Measurements from ENCODE around the gene SUMO2.

The SUMO2 gene

GRCh38 chr17:75135946-75136345 is 46.8 kb downstream of the SUMO2 start:
- no peak for TF ChIP-seq FOXM1 (IDR thresholded peaks at IDR 0.05; ENCODE audit: borderline replicate concordance, low read depth)

GRCh38 chr17:75135452-75135851 is 47.3 kb downstream of the SUMO2 start:
- TF ChIP-seq ZBTB7A (IDR thresholded peaks at IDR 0.05; ENCODE audit: low read depth) (no peak), TCF12 (IDR thresholded peaks at IDR 0.05; ENCODE audit: low read depth) (no peak), TEAD4 (IDR thresholded peaks at IDR 0.05) (no peak), EGR1 (IDR thresholded peaks at IDR 0.05) (no peak)
- TF ChIP-seq, protein P1, sequence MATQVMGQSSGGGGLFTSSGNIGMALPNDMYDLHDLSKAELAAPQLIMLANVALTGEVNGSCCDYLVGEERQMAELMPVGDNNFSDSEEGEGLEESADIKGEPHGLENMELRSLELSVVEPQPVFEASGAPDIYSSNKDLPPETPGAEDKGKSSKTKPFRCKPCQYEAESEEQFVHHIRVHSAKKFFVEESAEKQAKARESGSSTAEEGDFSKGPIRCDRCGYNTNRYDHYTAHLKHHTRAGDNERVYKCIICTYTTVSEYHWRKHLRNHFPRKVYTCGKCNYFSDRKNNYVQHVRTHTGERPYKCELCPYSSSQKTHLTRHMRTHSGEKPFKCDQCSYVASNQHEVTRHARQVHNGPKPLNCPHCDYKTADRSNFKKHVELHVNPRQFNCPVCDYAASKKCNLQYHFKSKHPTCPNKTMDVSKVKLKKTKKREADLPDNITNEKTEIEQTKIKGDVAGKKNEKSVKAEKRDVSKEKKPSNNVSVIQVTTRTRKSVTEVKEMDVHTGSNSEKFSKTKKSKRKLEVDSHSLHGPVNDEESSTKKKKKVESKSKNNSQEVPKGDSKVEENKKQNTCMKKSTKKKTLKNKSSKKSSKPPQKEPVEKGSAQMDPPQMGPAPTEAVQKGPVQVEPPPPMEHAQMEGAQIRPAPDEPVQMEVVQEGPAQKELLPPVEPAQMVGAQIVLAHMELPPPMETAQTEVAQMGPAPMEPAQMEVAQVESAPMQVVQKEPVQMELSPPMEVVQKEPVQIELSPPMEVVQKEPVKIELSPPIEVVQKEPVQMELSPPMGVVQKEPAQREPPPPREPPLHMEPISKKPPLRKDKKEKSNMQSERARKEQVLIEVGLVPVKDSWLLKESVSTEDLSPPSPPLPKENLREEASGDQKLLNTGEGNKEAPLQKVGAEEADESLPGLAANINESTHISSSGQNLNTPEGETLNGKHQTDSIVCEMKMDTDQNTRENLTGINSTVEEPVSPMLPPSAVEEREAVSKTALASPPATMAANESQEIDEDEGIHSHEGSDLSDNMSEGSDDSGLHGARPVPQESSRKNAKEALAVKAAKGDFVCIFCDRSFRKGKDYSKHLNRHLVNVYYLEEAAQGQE (IDR thresholded peaks at IDR 0.05; ENCODE audit: low read depth) = no peak

GRCh38 chr17:75133001-75133400 is 49.8 kb downstream of the SUMO2 start:
- TF ChIP-seq TCF12 (IDR thresholded peaks at IDR 0.05; ENCODE audit: low read depth) (no peak), CREB1 (IDR thresholded peaks at IDR 0.05; ENCODE audit: low read depth) (no peak), MAX (IDR thresholded peaks at IDR 0.05) (no peak), CEBPB (IDR thresholded peaks at IDR 0.05) (no peak), TAF1 (IDR thresholded peaks at IDR 0.05; ENCODE audit: low read depth) (no peak), FOXM1 (IDR thresholded peaks at IDR 0.05; ENCODE audit: borderline replicate concordance, low read depth) (no peak)
- TF ChIP-seq, protein P1 (IDR thresholded peaks at IDR 0.05; ENCODE audit: low read depth) = no peak

DNA sequence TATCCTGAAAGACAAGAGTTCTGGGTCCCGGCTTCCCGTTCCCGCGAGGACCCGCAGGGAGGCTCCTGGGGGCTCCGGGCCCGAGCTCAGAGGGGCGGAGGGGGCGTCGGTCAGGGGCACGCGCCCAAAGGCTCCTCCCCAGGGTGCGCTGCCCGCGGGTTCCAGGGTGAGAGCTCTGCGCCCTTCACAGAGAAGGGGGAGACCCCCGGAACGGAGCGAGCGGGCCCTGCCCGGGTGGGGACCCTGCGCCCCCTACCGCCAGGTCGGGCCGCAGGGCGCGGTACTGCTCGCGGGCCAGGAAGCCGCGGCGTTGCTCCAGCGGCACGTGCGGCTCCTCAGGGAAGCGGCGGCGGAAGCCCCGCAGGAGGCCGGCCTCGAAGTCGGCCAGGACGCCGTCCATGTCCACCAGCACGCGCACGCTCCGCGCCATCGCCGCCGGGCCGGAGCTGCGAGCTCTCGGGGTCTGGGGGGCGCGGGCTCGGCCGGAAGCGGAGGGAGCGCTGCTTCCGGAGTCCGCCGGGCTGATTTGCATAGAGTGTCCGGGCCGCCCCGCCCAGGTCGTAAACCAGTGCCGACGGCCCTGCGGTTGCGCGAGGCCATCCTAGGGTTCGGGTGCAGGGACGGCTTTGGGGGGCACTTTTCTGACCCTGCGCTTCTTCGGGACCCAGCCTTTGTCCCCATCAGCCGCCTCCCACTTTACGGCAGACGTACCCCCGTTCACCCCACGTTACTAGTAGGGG is 51.3 kb downstream of the SUMO2 start, which contains the start of gene NT5C:
Gene NT5C, minus strand, starts transcription at position 465 of the 740 bp plus-strand sequence. Its CDS starts 35 bp downstream, at position 430.
- TF ChIP-seq, protein P1 (IDR thresholded peaks at IDR 0.05; ENCODE audit: low read depth) = no peak
- TF ChIP-seq EP300 (IDR thresholded peaks at IDR 0.05; ENCODE audit: borderline replicate concordance) (no peak), NFIC (IDR thresholded peaks at IDR 0.05) (0 out of 2 replicates have a peak, but pooled peaks have one; percentile 13), CREB1 (IDR thresholded peaks at IDR 0.05; ENCODE audit: low read depth) (no peak), TAF1 (IDR thresholded peaks at IDR 0.05; ENCODE audit: low read depth) (0 out of 2 replicates have a peak, but pooled peaks have one; percentile 52), ZBTB7A (IDR thresholded peaks at IDR 0.05; ENCODE audit: low read depth) (peak; percentile 98), TEAD4 (IDR thresholded peaks at IDR 0.05) (peak; percentile 28; the same call in 1 of the 2 replicates), RAD21 (IDR thresholded peaks at IDR 0.05; ENCODE audit: low read depth) (peak; percentile 49; the same call in 1 of the 2 replicates), USF1 (IDR thresholded peaks at IDR 0.05) (peak; percentile 66), YY1 (IDR thresholded peaks at IDR 0.05; ENCODE audit: low read depth) (peak; percentile 70), EGR1 (IDR thresholded peaks at IDR 0.05) (no peak), MAX (IDR thresholded peaks at IDR 0.05) (peak; percentile 98), TCF12 (IDR thresholded peaks at IDR 0.05; ENCODE audit: low read depth) (no peak)

GRCh38 chr17:75130632-75131277 is 52.0 kb downstream of the SUMO2 start:
- TF ChIP-seq CREB1 (IDR thresholded peaks at IDR 0.05; ENCODE audit: low read depth) (no peak), TCF12 (IDR thresholded peaks at IDR 0.05; ENCODE audit: low read depth) (no peak), TEAD4 (IDR thresholded peaks at IDR 0.05) (no peak), FOXM1 (IDR thresholded peaks at IDR 0.05; ENCODE audit: borderline replicate concordance, low read depth) (no peak), YY1 (IDR thresholded peaks at IDR 0.05; ENCODE audit: low read depth) (no peak), MAX (IDR thresholded peaks at IDR 0.05) (peak; percentile 54; the same call in 1 of the 2 replicates), CEBPB (IDR thresholded peaks at IDR 0.05) (no peak), EGR1 (IDR thresholded peaks at IDR 0.05) (no peak), USF1 (IDR thresholded peaks at IDR 0.05) (no peak; the same call in 1 of the 2 replicates), NFIC (IDR thresholded peaks at IDR 0.05) (0 out of 2 replicates have a peak, but pooled peaks have one; percentile 6), TAF1 (IDR thresholded peaks at IDR 0.05; ENCODE audit: low read depth) (peak; percentile 6; the same call in 1 of the 2 replicates), EP300 (IDR thresholded peaks at IDR 0.05; ENCODE audit: borderline replicate concordance) (no peak), RAD21 (IDR thresholded peaks at IDR 0.05; ENCODE audit: low read depth) (0 out of 2 replicates have a peak, but pooled peaks have one; percentile 19), ZBTB7A (IDR thresholded peaks at IDR 0.05; ENCODE audit: low read depth) (no peak)
- TF ChIP-seq, protein P1 (IDR thresholded peaks at IDR 0.05; ENCODE audit: low read depth) = no peak

Data from Ishikawa (cell line).